Neural cell (in vitro differentiated cells): Measurements from ENCODE around the gene TET2.

ENCODE experiments used
- CTCF ChIP-seq: fragments of 450-650 bp; IDR thresholded peaks from 2 replicates; pipeline ENCODE4 v1.5.1; 2014; ENCODE audit warnings: antibody characterized with exemption, mild to moderate bottlenecking, moderate library complexity; ENCODE audit not compliant: poor library complexity, severe bottlenecking
- EP300 ChIP-seq: fragments of 450-650 bp; conservative IDR thresholded peaks from 2 replicates; pipeline ENCODE4 v1.6.1; 2014; ENCODE audit warnings: antibody characterized with exemption, mild to moderate bottlenecking, moderate library complexity; ENCODE audit not compliant: poor library complexity, severe bottlenecking
- EZH2 ChIP-seq: fragments of 200-600, 300-800 bp; shearing (Covaris generic), sonication (generic); IDR thresholded peaks from 2 replicates; pipeline ENCODE4 v1.6.1; 2014; ENCODE audit warnings: antibody characterized with exemption, low read length, borderline replicate concordance, mild to moderate bottlenecking; ENCODE audit not compliant: insufficient read depth, poor library complexity, severe bottlenecking
- MXI1 ChIP-seq: fragments of 450-650 bp; conservative IDR thresholded peaks from 2 replicates; pipeline ENCODE4 v1.6.1; 2014; ENCODE audit warnings: antibody characterized with exemption, mild to moderate bottlenecking; ENCODE audit not compliant: poor library complexity, severe bottlenecking
- POLR2AphosphoS5 ChIP-seq: IDR thresholded peaks from 2 replicates; pipeline ENCODE4 v1.6.1; 2012
- RAD21 ChIP-seq: fragments of 450-650 bp; conservative IDR thresholded peaks from 2 replicates; pipeline ENCODE4 v1.6.1; 2014; ENCODE audit warnings: antibody characterized with exemption, mild to moderate bottlenecking, moderate library complexity
- REST ChIP-seq: IDR thresholded peaks from 2 replicates; pipeline ENCODE4 v1.6.1; 2012; ENCODE audit warnings: borderline replicate concordance
- SMC3 ChIP-seq: fragments of 450-650 bp; conservative IDR thresholded peaks from 2 replicates; pipeline ENCODE4 v1.6.1; 2014; ENCODE audit warnings: antibody characterized with exemption, mild to moderate bottlenecking, moderate library complexity; ENCODE audit not compliant: poor library complexity
- TAF1 ChIP-seq: IDR thresholded peaks from 2 replicates; pipeline ENCODE4 v1.6.1; 2012; ENCODE audit warnings: low read depth

GRCh38 chr4:105182211-105182610 lies 35.5 kb downstream of the TET2 start:
- no peak for TF ChIP-seq CTCF
- TF ChIP-seq TAF1: no peak
- no peak for TF ChIP-seq POLR2AphosphoS5
- TF ChIP-seq EP300: no peak
- TF ChIP-seq EZH2: no peak
- no peak for TF ChIP-seq REST
- no peak for TF ChIP-seq RAD21
- no peak for TF ChIP-seq SMC3
- no peak for TF ChIP-seq MXI1
